GM19099 (cell line): ENCODE data around the gene RTN4.
A peak's percentile ranks its signal among the peaks of the same experiment; 100 is the strongest.

Source experiments
- POLR2A ChIP-seq: IDR thresholded peaks from 3 replicates; pipeline ENCODE4 v1.6.1; 2011; ENCODE audit warnings: low read depth; ENCODE audit not compliant: insufficient read length; ENCODE audit errors: extremely low read depth

Gene RTN4

GRCh38 chr2:55049821-55050099 lies 491 bp downstream of the RTN4 start:
- TF ChIP-seq POLR2A = no peak

- peak; percentile 24 for TF ChIP-seq POLR2A
Observed at GRCh38 chr2:55049043-55049820, 1.0 kb downstream of the RTN4 start.

- TF ChIP-seq POLR2A = no peak
Observed at GRCh38 chr2:55048508-55049042, 1.7 kb downstream of the RTN4 start.

- TF ChIP-seq POLR2A = no peak
Observed at GRCh38 chr2:55047677-55048299, 2.5 kb downstream of the RTN4 start.

GRCh38 chr2:55045780-55046179 lies 4.5 kb downstream of the RTN4 start:
- TF ChIP-seq POLR2A = no peak

- TF ChIP-seq POLR2A = no peak
Observed at GRCh38 chr2:55043841-55044240, 6.4 kb downstream of the RTN4 start.

GRCh38 chr2:55038428-55038827 lies 11.8 kb downstream of the RTN4 start:
- TF ChIP-seq POLR2A = no peak

- no peak for TF ChIP-seq POLR2A
Observed at GRCh38 chr2:55035716-55036115, 14.5 kb downstream of the RTN4 start.

- TF ChIP-seq POLR2A = no peak
Observed at GRCh38 chr2:55033921-55034320, 16.3 kb downstream of the RTN4 start.

- no peak for TF ChIP-seq POLR2A
Observed at GRCh38 chr2:55033076-55033742, 17.0 kb downstream of the RTN4 start.

GRCh38 chr2:55031505-55031904 lies 18.7 kb downstream of the RTN4 start:
- no peak for TF ChIP-seq POLR2A

GRCh38 chr2:55030766-55031165 lies 19.5 kb downstream of the RTN4 start:
- TF ChIP-seq POLR2A = no peak

GRCh38 chr2:55029098-55029497 lies 21.2 kb downstream of the RTN4 start:
- no peak for TF ChIP-seq POLR2A

- no peak for TF ChIP-seq POLR2A
Observed at GRCh38 chr2:55027226-55027625, 23.0 kb downstream of the RTN4 start.

- TF ChIP-seq POLR2A = no peak
Observed at GRCh38 chr2:55026202-55026601, 24.0 kb downstream of the RTN4 start.

GRCh38 chr2:55025627-55026026 lies 24.6 kb downstream of the RTN4 start:
- no peak for TF ChIP-seq POLR2A
